ENCODE measurements around the gene SENP7.
"Not testable (repeated sequence)": the region's sequence is repeated elsewhere in the genome, so short reads cannot be mapped to it uniquely, and the experiment has no call there.

Gene SENP7

GRCh38 chr3:101500208-101500607 lies 12.8 kb downstream of the SENP7 start:
- Histone ChIP-seq H3K36me3 (ENCODE audit: control insufficient read depth, insufficient read depth, low read length) (no peaks in the 10 kb centered on the region; the same call in none of the 2 replicates), H3K27me3 (replicated peaks; ENCODE audit: control insufficient read depth, insufficient read depth, low read length) (no peaks in the 10 kb centered on the region), H3K4me3 (replicated peaks; ENCODE audit: low read depth, low read length) (no peak overlapping the region)
- TF ChIP-seq CTCF (IDR thresholded peaks at IDR 0.05; ENCODE audit: insufficient read depth, low read length, poor library complexity, severe bottlenecking) = no peak
- DNase-seq (ENCODE audit: extremely low read depth, insufficient read length) = no peak

GRCh38 chr3:101497803-101498202 lies 15.2 kb downstream of the SENP7 start:
- Histone ChIP-seq H3K4me3 (replicated peaks; ENCODE audit: low read depth, low read length) (no peak overlapping the region), H3K36me3 (ENCODE audit: control insufficient read depth, insufficient read depth, low read length) (no peaks in the 10 kb centered on the region; the same call in none of the 2 replicates), H3K27me3 (replicated peaks; ENCODE audit: control insufficient read depth, insufficient read depth, low read length) (no peaks in the 10 kb centered on the region)
- TF ChIP-seq CTCF (IDR thresholded peaks at IDR 0.05; ENCODE audit: insufficient read depth, low read length, poor library complexity, severe bottlenecking) = no peak
- DNase-seq (ENCODE audit: extremely low read depth, insufficient read length) = no peak

- no peaks in the 10 kb centered on the region; the same call in none of the 2 replicates for H3K36me3 ChIP-seq (ENCODE audit: control insufficient read depth, insufficient read depth, low read length)
- peak; percentile 6 for TF ChIP-seq CTCF (IDR thresholded peaks at IDR 0.05; ENCODE audit: insufficient read depth, low read length, poor library complexity, severe bottlenecking)
- no peak overlapping the region for H3K4me3 ChIP-seq (replicated peaks; ENCODE audit: low read depth, low read length)
- H3K27me3 ChIP-seq (replicated peaks; ENCODE audit: control insufficient read depth, insufficient read depth, low read length) = no peaks in the 10 kb centered on the region
- no peak for DNase-seq (ENCODE audit: extremely low read depth, insufficient read length)
These were observed 17.5 kb downstream of the SENP7 start for GRCh38 chr3:101495552-101495951.

- no peaks in the 10 kb centered on the region for H3K27me3 ChIP-seq (replicated peaks; ENCODE audit: control insufficient read depth, insufficient read depth, low read length)
- TF ChIP-seq CTCF (IDR thresholded peaks at IDR 0.05; ENCODE audit: insufficient read depth, low read length, poor library complexity, severe bottlenecking) = no peak
- H3K4me3 ChIP-seq (replicated peaks; ENCODE audit: low read depth, low read length) = no peak overlapping the region
- no peak for DNase-seq (ENCODE audit: extremely low read depth, insufficient read length)
- H3K36me3 ChIP-seq (ENCODE audit: control insufficient read depth, insufficient read depth, low read length) = no peaks in the 10 kb centered on the region; the same call in 1 of the 2 replicates
These were observed 28.0 kb downstream of the SENP7 start for GRCh38 chr3:101484805-101485620.

- DNase-seq (ENCODE audit: extremely low read depth, insufficient read length) = no peak
These were observed 34.0 kb downstream of the SENP7 start for GRCh38 chr3:101478980-101479379.

GRCh38 chr3:101474841-101475552 lies 38.0 kb downstream of the SENP7 start:
- not testable (repeated sequence) for DNase-seq (ENCODE audit: extremely low read depth, insufficient read length); H3K4me3 ChIP-seq (replicated peaks; ENCODE audit: low read depth, low read length); H3K27me3 ChIP-seq (replicated peaks; ENCODE audit: control insufficient read depth, insufficient read depth, low read length); H3K36me3 ChIP-seq (ENCODE audit: control insufficient read depth, insufficient read depth, low read length)

More at GRCh38 chr3:101478980-101479379, 34.0 kb downstream of the SENP7 start:
- TF ChIP-seq CTCF (IDR thresholded peaks at IDR 0.05; ENCODE audit: insufficient read depth, low read length, poor library complexity, severe bottlenecking) = no peak
- Histone ChIP-seq H3K36me3 (ENCODE audit: control insufficient read depth, insufficient read depth, low read length) (no peaks in the 10 kb centered on the region; the same call in 1 of the 2 replicates), H3K4me3 (replicated peaks; ENCODE audit: low read depth, low read length) (no peak overlapping the region), H3K27me3 (replicated peaks; ENCODE audit: control insufficient read depth, insufficient read depth, low read length) (no peaks in the 10 kb centered on the region)

- DNase-seq (ENCODE audit: extremely low read depth, insufficient read length); H3K27me3 ChIP-seq (replicated peaks; ENCODE audit: control insufficient read depth, insufficient read depth, low read length); H3K36me3 ChIP-seq (ENCODE audit: control insufficient read depth, insufficient read depth, low read length); H3K4me3 ChIP-seq (replicated peaks; ENCODE audit: low read depth, low read length): not testable (repeated sequence)
These were observed 44.3 kb downstream of the SENP7 start for GRCh38 chr3:101468676-101469075.

GRCh38 chr3:101467310-101467663 lies 45.7 kb downstream of the SENP7 start:
- not testable (repeated sequence) for H3K36me3 ChIP-seq (ENCODE audit: control insufficient read depth, insufficient read depth, low read length); DNase-seq (ENCODE audit: extremely low read depth, insufficient read length); H3K27me3 ChIP-seq (replicated peaks; ENCODE audit: control insufficient read depth, insufficient read depth, low read length); H3K4me3 ChIP-seq (replicated peaks; ENCODE audit: low read depth, low read length)
